ENCODE data around the gene TRPM3. TPM values are rescaled to one million over a fixed set of nuclear protein-coding genes. Genes with fewer than 3 reads are reported as not detected.

Gene TRPM3
- total RNA-seq, 4 donors from 2014 or later = 0.07 to 0.66 TPM; not detected in 2

DNA sequence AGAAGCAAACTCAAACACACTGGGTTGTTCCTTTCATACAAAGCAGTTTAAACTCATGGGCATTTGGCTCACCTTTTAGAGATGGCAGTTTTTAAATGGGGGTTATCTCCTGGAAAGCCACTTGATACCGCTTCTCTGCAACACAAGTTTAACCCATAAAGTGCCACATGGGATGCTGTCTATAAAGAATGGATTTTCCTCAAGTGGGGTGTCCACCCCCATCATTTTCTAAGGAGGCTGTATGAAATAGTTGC lies 528 bp upstream of the TRPM3 start:
- H3K27me3 ChIP-seq = peaks cover 5 to 24% (median 6%) of the 10 kb centered on the region in 3 donors
- TF ChIP-seq, protein P1, sequence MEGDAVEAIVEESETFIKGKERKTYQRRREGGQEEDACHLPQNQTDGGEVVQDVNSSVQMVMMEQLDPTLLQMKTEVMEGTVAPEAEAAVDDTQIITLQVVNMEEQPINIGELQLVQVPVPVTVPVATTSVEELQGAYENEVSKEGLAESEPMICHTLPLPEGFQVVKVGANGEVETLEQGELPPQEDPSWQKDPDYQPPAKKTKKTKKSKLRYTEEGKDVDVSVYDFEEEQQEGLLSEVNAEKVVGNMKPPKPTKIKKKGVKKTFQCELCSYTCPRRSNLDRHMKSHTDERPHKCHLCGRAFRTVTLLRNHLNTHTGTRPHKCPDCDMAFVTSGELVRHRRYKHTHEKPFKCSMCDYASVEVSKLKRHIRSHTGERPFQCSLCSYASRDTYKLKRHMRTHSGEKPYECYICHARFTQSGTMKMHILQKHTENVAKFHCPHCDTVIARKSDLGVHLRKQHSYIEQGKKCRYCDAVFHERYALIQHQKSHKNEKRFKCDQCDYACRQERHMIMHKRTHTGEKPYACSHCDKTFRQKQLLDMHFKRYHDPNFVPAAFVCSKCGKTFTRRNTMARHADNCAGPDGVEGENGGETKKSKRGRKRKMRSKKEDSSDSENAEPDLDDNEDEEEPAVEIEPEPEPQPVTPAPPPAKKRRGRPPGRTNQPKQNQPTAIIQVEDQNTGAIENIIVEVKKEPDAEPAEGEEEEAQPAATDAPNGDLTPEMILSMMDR (IDR thresholded peaks at IDR 0.05 in 4 of 5, conservative IDR thresholded peaks at IDR 0.05 in 1 of 5) = no peak
- no peak for TF ChIP-seq POLR2A (IDR thresholded peaks at IDR 0.05)
- H3K27ac ChIP-seq = no peak overlapping the region
- no peaks in the 10 kb centered on the region for H3K36me3 ChIP-seq
- no peaks in the 10 kb centered on the region for H3K4me1 ChIP-seq
- no peaks in the 10 kb centered on the region for H3K9me3 ChIP-seq
- intact Hi-C loops (cut with DNase I; ENCODE audit: low total_unique reads) (no loop called here), in situ Hi-C loops (cut with MboI; ENCODE audit: low sequenced_read_pairs in 4 of 4) (no loop called here)
- DNase-seq (no peak), ATAC-seq (no peak)
- no peak overlapping the region for H3K4me3 ChIP-seq

- H3K27me3 ChIP-seq = peaks cover 5 to 24% (median 6%) of the 10 kb centered on the region in 3 donors
- no peak overlapping the region for H3K4me3 ChIP-seq
- DNase-seq (no peak), ATAC-seq (no peak)
- intact Hi-C loops (cut with DNase I; ENCODE audit: low total_unique reads) = no loop called here
- in situ Hi-C loops (cut with MboI; ENCODE audit: low sequenced_read_pairs in 4 of 4) = no loop called here
- no peak overlapping the region for H3K27ac ChIP-seq
- no peak for TF ChIP-seq POLR2A (IDR thresholded peaks at IDR 0.05)
- no peaks in the 10 kb centered on the region for H3K9me3 ChIP-seq
- H3K4me1 ChIP-seq = no peaks in the 10 kb centered on the region
- H3K36me3 ChIP-seq = no peaks in the 10 kb centered on the region
Observed at GRCh38 chr9:71120501-71121247, 747 bp downstream of the TRPM3 start.

- DNase-seq = no peak
- TF ChIP-seq, protein P1 (IDR thresholded peaks at IDR 0.05 in 4 of 5, conservative IDR thresholded peaks at IDR 0.05 in 1 of 5) = no peak
- no peak for TF ChIP-seq POLR2A (IDR thresholded peaks at IDR 0.05)
- Histone ChIP-seq H3K4me3 (no peak overlapping the region), H3K9me3 (no peaks in the 10 kb centered on the region), H3K4me1 (no peaks in the 10 kb centered on the region), H3K27ac (no peak overlapping the region), H3K36me3 (no peaks in the 10 kb centered on the region), H3K27me3 (peaks cover 5 to 24% (median 6%) of the 10 kb centered on the region in 3 donors)
- in situ Hi-C loops (cut with MboI; ENCODE audit: low sequenced_read_pairs in 4 of 4) = no loop called here
- ATAC-seq = no peak
- intact Hi-C loops (cut with DNase I; ENCODE audit: low total_unique reads) = no loop called here
Observed at GRCh38 chr9:71119746-71120145, 1.7 kb downstream of the TRPM3 start.

GRCh38 chr9:71118324-71118723 lies 3.1 kb downstream of the TRPM3 start:
- in situ Hi-C loops (cut with MboI; ENCODE audit: low sequenced_read_pairs in 4 of 4) (no loop called here), intact Hi-C loops (cut with DNase I; ENCODE audit: low total_unique reads) (no loop called here)
- DNase-seq (no peak), ATAC-seq (no peak)
- H3K9me3 ChIP-seq = no peaks in the 10 kb centered on the region
- no peaks in the 10 kb centered on the region for H3K4me1 ChIP-seq
- H3K27ac ChIP-seq = no peak overlapping the region
- peaks cover 2 to 19% (median 5%) of the 10 kb centered on the region in 3 donors for H3K27me3 ChIP-seq
- H3K4me3 ChIP-seq = no peak overlapping the region
- H3K36me3 ChIP-seq = no peaks in the 10 kb centered on the region
- TF ChIP-seq, protein P1 (IDR thresholded peaks at IDR 0.05 in 4 of 5, conservative IDR thresholded peaks at IDR 0.05 in 1 of 5) = no peak
- TF ChIP-seq POLR2A (IDR thresholded peaks at IDR 0.05) = no peak

DNA sequence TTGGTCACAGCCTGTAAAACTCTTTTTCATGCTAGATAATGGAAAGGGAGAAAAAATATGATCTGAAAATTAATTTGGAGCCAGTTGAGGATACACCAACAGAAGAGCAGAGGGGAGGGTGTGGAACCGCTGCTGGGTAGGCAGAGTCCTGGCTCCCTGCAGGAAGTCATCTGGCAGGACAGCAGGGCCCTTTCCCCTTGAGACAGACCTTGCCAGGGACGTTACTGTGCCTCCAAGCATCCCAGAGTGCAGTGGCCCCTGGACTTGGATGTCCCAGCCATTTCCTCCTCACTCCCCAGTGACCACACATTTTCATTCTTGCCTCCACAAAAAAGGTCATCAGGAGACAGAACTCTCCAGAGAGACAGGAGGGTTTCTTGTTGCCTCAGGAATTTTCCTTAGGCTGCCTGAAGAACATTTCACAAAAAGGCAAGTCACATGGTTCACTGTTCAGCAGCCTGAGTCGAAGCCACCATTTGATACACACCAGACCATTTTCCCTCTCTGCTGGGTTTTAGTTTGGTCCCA lies 5.9 kb downstream of the TRPM3 start:
- ATAC-seq = no peak
- intact Hi-C loops (cut with DNase I; ENCODE audit: low total_unique reads) = no loop called here
- TF ChIP-seq POLR2A (IDR thresholded peaks at IDR 0.05) = no peak
- TF ChIP-seq, protein P1 (IDR thresholded peaks at IDR 0.05 in 4 of 5, conservative IDR thresholded peaks at IDR 0.05 in 1 of 5) = no peak
- Histone ChIP-seq H3K27me3 (peaks cover 0 to 6% (median 0%) of the 10 kb centered on the region in 3 donors), H3K36me3 (no peaks in the 10 kb centered on the region), H3K9me3 (no peaks in the 10 kb centered on the region), H3K27ac (no peak overlapping the region), H3K4me1 (no peaks in the 10 kb centered on the region), H3K4me3 (no peak overlapping the region)
- in situ Hi-C loops (cut with MboI; ENCODE audit: low sequenced_read_pairs in 4 of 4) = no loop called here
- DNase-seq = no peak

Data from gastrocnemius medialis (tissue), 4 donors.